Loucy (cell line): ENCODE data around the gene GALNT9.

Source experiments
- H2AFZ ChIP-seq: fragments of 200-600 bp; sonication (generic); 2 replicates; pipeline ENCODE4 v1.6.0; 2016; ENCODE audit warnings: antibody characterized with exemption, mild to moderate bottlenecking, low read length, moderate library complexity
- H3F3A ChIP-seq: fragments of 200-600 bp; 2 replicates; pipeline ENCODE4 v1.6.0; 2016; ENCODE audit warnings: antibody characterized with exemption, low read depth, mild to moderate bottlenecking
- H3K27me3 ChIP-seq: fragments of 200-600 bp; sonication (generic); 2 replicates; pipeline ENCODE4 v1.6.1; 2014; ENCODE audit warnings: low read length, mild to moderate bottlenecking; ENCODE audit not compliant: insufficient read depth, poor library complexity, severe bottlenecking
- H3K36me3 ChIP-seq: fragments of 200-600 bp; sonication (generic); 2 replicates; pipeline ENCODE4 v1.6.1; 2016; ENCODE audit warnings: low read length; ENCODE audit not compliant: insufficient read depth
- H3K4me1 ChIP-seq: fragments of 200-600 bp; sonication (generic); 2 replicates; pipeline ENCODE4 v1.5.1; 2014; ENCODE audit warnings: low read length, mild to moderate bottlenecking; ENCODE audit not compliant: insufficient read depth, poor library complexity, severe bottlenecking
- H3K4me2 ChIP-seq: fragments of 200-600 bp; sonication (generic); 2 replicates; pipeline ENCODE4 v1.6.0; 2014; ENCODE audit warnings: antibody characterized with exemption, low read length, low read depth, mild to moderate bottlenecking; ENCODE audit not compliant: poor library complexity, severe bottlenecking
- H3K4me3 ChIP-seq: fragments of 200-600 bp; sonication (generic); 2 replicates; pipeline ENCODE4 v1.5.1; 2014; ENCODE audit warnings: low read length, mild to moderate bottlenecking, mixed read lengths; ENCODE audit not compliant: poor library complexity, severe bottlenecking
- H3K79me2 ChIP-seq: fragments of 200-600 bp; sonication (generic); 2 replicates; pipeline ENCODE4 v1.6.1; 2014; ENCODE audit warnings: low read length; ENCODE audit not compliant: insufficient read depth
- H3K9ac ChIP-seq: fragments of 200-600 bp; sonication (generic); 2 replicates; pipeline ENCODE4 v1.6.0; 2014; ENCODE audit warnings: mild to moderate bottlenecking, low read depth, low read length, moderate library complexity; ENCODE audit not compliant: poor library complexity, severe bottlenecking
- H3K9me2 ChIP-seq: fragments of 200-600 bp; sonication (generic); replicated peaks from 2 replicates; pipeline ENCODE4 v1.6.1; 2016; ENCODE audit warnings: low read depth, low read length, mixed read lengths
- H3K9me3 ChIP-seq: fragments of 200-600 bp; sonication (generic); 2 replicates; pipeline ENCODE4 v1.6.1; 2014; ENCODE audit warnings: mild to moderate bottlenecking, antibody characterized with exemption, low read length, low read depth; ENCODE audit not compliant: insufficient read depth
- H4K20me1 ChIP-seq: fragments of 200-600 bp; sonication (generic); 2 replicates; pipeline ENCODE4 v1.6.0; 2014; ENCODE audit warnings: antibody characterized with exemption, low read length, mild to moderate bottlenecking; ENCODE audit not compliant: insufficient read depth, poor library complexity, severe bottlenecking
- CTCF ChIP-seq: fragments of 200-600 bp; sonication (generic); conservative IDR thresholded peaks from 2 replicates; pipeline ENCODE4 v1.5.1; 2014; ENCODE audit warnings: mild to moderate bottlenecking, antibody characterized with exemption, low read length
- EZH2phosphoT487 ChIP-seq: fragments of 200-600 bp; IDR thresholded peaks from 2 replicates; pipeline ENCODE4 v1.6.1; 2018; ENCODE audit warnings: antibody characterized with exemption, mild to moderate bottlenecking, moderate library complexity, borderline replicate concordance

Gene GALNT9

GRCh38 chr12:132276827-132277373, 52.5 kb downstream of the GALNT9 start:
- Histone ChIP-seq H3K36me3 (no peaks in the 10 kb centered on the region), H3K4me1 (no peaks in the 10 kb centered on the region), H4K20me1 (no peaks in the 10 kb centered on the region), H3K4me3 (no peak overlapping the region), H3K79me2 (no peaks in the 10 kb centered on the region), H3K27me3 (no peaks in the 10 kb centered on the region), H3K9me3 (no peaks in the 10 kb centered on the region), H3K4me2 (no peak overlapping the region), H3K9me2 (no peaks in the 10 kb centered on the region), H3K9ac (no peak overlapping the region), H3F3A (no peaks in the 10 kb centered on the region), H2AFZ (no peak overlapping the region)
- TF ChIP-seq CTCF = no peak

GRCh38 chr12:132276066-132276826, 53.1 kb downstream of the GALNT9 start:
- Histone ChIP-seq H3F3A (no peaks in the 10 kb centered on the region), H3K9me3 (no peaks in the 10 kb centered on the region), H3K4me1 (no peaks in the 10 kb centered on the region), H3K4me3 (no peak overlapping the region), H3K4me2 (no peak overlapping the region), H3K9me2 (no peaks in the 10 kb centered on the region), H3K36me3 (no peaks in the 10 kb centered on the region), H3K9ac (no peak overlapping the region), H3K79me2 (no peaks in the 10 kb centered on the region), H3K27me3 (no peaks in the 10 kb centered on the region), H2AFZ (no peak overlapping the region), H4K20me1 (no peaks in the 10 kb centered on the region)
- no peak for TF ChIP-seq CTCF
- TF ChIP-seq EZH2phosphoT487 = no peak

DNA sequence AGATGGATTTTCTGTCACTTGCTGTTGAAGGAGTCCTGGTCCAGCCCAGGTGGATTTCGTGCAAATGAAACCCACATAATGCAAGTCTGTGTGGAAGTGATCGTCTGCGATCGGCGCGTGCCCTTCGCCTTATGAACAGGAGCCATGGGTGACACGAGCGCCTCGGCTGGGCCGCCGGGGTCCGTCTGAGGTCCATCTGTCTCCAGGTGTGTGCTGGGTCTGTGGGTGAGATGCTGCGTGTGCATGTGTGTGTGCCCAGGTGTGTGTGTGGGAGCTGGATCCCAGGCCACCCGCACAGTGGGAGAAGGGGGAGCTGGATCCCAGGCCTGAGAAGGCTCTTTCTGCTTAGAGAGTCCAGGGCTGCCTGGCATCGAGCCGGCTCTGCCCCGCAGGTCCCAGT, 53.8 kb downstream of the GALNT9 start:
- Histone ChIP-seq H3K27me3 (no peaks in the 10 kb centered on the region), H3K36me3 (no peaks in the 10 kb centered on the region), H3K9me3 (no peaks in the 10 kb centered on the region), H3K9ac (no peak overlapping the region), H3K4me2 (no peak overlapping the region), H2AFZ (no peak overlapping the region), H3K4me3 (no peak overlapping the region), H3K9me2 (no peaks in the 10 kb centered on the region), H3F3A (no peaks in the 10 kb centered on the region), H3K4me1 (no peaks in the 10 kb centered on the region), H4K20me1 (no peaks in the 10 kb centered on the region), H3K79me2 (no peaks in the 10 kb centered on the region)
- TF ChIP-seq EZH2phosphoT487 = no peak
- no peak for TF ChIP-seq CTCF
